Common myeloid progenitor, CD34-positive (primary cell): ENCODE data around the gene HOXB4.

Experiments used
- CTCF ChIA-PET: fragments of 350-600 bp; sonication (Branson Sonifier 250); formaldehyde crosslinking; loops from one replicate; lab custom pipeline; 2021; ENCODE audit warnings: antibody characterized with exemption; lab: Charles Lee
- POLR2A ChIA-PET: fragments of 350-600 bp; sonication (Branson Sonifier 250); formaldehyde crosslinking; loops from one replicate; lab custom pipeline; 2021; ENCODE audit warnings: antibody characterized with exemption; lab: Charles Lee
- DNase-seq, 3 donors: peaks; one replicate each; pipeline versions ENCODE4 v3.0.0 to v3.0.0-alpha.2; 2013
- H3K27ac ChIP-seq, 2 experiments: 1 replicate in 1 of 2; 2 replicates in 1 of 2; pipeline ENCODE4 v1.7.0; 2013; ENCODE audit warnings: inconsistent platforms in 2 of 2, low read length in 2 of 2, mild to moderate bottlenecking in 2 of 2, low read depth in 1 of 2, moderate library complexity in 1 of 2; ENCODE audit not compliant: severe bottlenecking in 2 of 2, insufficient read depth in 1 of 2, poor library complexity in 1 of 2
- H3K27me3 ChIP-seq, 5 experiments: replicated peaks in 2 of 5; 1 replicate in 3 of 5; 2 replicates in 2 of 5; pipeline versions ENCODE4 v1.6.1 to v1.7.0; 2013; ENCODE audit warnings: low read length in 4 of 5, mild to moderate bottlenecking in 2 of 5, moderate library complexity in 2 of 5, inconsistent platforms in 1 of 5; ENCODE audit not compliant: insufficient read depth in 5 of 5, control insufficient read depth in 4 of 5
- H3K36me3 ChIP-seq, 4 experiments: 1 replicate in 2 of 4; 2 replicates in 2 of 4; pipeline versions ENCODE4 v1.6.1 to v1.7.0; 2013; ENCODE audit warnings: low read length in 3 of 4, control low read depth in 1 of 4, mild to moderate bottlenecking in 1 of 4; ENCODE audit not compliant: control insufficient read depth in 4 of 4, insufficient read depth in 4 of 4
- H3K4me1 ChIP-seq, 4 experiments: 1 replicate in 3 of 4; 2 replicates in 1 of 4; pipeline versions ENCODE4 v1.6.1 to v1.7.1; 2013; ENCODE audit warnings: low read length in 3 of 4, mild to moderate bottlenecking in 3 of 4, control low read depth in 1 of 4, inconsistent platforms in 1 of 4, moderate library complexity in 1 of 4; ENCODE audit not compliant: control insufficient read depth in 4 of 4, insufficient read depth in 4 of 4; ENCODE audit errors: control extremely low read depth in 1 of 4
- H3K4me3 ChIP-seq, 7 experiments: 1 replicate in 4 of 7; 2 replicates in 3 of 7; pipeline versions ENCODE4 v1.5.1 to v1.7.0; 2013; ENCODE audit warnings: mild to moderate bottlenecking in 7 of 7, low read length in 6 of 7, moderate library complexity in 6 of 7, inconsistent platforms in 2 of 7, low read depth in 2 of 7, control low read depth in 1 of 7; ENCODE audit not compliant: insufficient read depth in 4 of 7, control insufficient read depth in 1 of 7; ENCODE audit errors: extremely low read depth in 1 of 7
- H3K9me3 ChIP-seq, 5 experiments: 1 replicate in 4 of 5; 2 replicates in 1 of 5; pipeline versions ENCODE4 v1.6.1 to v1.7.1; 2013; ENCODE audit warnings: low read length in 4 of 5, mild to moderate bottlenecking in 2 of 5, inconsistent platforms in 1 of 5, low read depth in 1 of 5, moderate library complexity in 1 of 5; ENCODE audit not compliant: control insufficient read depth in 4 of 5, insufficient read depth in 2 of 5; ENCODE audit errors: control extremely low read depth in 1 of 5
- WGBS: methylation state at CpG from one replicate; pipeline ENCODE4 v1.1.5; 2013; ENCODE audit not compliant: insufficient coverage; 5-methylcytosine and 5-hydroxymethylcytosine counted together

The HOXB4 gene

DNA sequence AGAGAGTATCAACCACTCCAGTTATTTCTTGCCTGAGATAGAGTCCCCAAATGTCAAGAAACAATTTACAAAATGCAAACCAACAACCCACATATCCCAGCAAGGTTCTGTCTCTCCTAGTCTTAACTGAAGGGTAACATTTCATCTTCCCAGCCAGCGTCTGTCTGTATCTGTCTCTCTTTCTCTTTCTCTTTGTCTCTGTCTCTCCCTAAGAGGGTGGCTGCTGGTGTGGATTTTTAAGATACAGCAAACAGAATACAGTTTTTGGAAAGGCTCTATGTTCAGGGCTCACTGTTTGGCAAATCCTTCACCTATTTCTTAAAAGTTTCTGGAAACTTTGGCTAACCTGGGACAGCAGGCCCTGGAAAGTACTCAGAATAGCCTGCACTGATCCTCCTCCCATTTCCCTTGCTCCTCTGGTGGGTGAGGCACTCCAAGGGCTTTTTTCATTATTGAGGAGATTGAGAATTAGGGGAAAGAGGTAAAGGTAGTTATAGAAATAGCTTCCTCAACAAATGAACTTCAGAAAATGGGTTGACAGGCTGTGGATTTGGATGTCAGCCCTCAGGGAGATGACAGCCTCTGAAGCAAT lies 6.2 kb downstream of the HOXB4 start:
- POLR2A ChIA-PET = no interaction called here

DNA sequence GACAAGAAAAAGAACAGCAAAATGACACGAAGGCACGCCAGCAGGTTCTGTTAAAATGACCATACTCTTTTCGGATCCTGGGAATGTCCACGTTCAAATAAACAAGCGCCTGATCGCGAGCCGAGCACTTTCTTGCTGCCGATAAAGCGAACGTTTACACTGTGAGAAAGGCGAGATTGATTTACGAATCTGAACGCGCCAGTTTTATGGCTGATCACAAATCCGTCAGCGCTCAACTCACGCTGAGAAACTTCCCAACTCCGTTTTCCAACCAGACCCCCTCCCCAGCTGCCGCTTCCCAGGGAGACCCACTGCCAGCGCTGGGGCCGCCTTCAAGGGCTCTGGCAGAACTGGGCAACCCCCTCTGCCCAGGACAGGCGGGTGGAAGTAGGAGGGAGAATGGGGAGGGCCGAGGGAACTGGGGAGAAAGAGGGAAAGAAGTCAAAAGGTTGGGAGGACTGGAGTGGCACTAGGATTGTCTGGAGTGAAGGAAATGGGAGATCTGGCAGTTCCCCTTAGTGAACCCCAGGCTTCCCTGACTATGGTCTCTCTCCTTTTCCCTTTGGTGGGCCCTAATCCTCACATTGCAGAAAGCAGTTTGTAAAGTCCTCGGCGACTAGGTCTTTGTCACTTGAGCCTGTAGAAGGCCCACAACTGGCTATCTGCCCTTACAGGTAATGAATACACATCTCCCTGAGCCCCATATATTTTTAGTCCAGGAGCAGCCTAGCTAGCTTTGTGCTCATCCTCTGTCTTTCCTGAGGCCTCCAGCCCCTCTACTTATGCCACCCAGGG lies 6.9 kb downstream of the HOXB4 start:
- H3K4me3 ChIP-seq = peak overlapping the region in 3 of 7 experiments; percentile 19 to 47 (median 28)
- no peaks in the 10 kb centered on the region for H3K27me3 ChIP-seq
- peaks cover 0 to 100% (median 64%) of the 10 kb centered on the region in 4 experiments for H3K4me1 ChIP-seq
- WGBS = 37% methylated on average over 21 of the region's 26 CpGs
- H3K36me3 ChIP-seq = peaks cover 0 to 40% (median 17%) of the 10 kb centered on the region in 4 experiments
- no peaks in the 10 kb centered on the region for H3K9me3 ChIP-seq
- H3K27ac ChIP-seq = no peak overlapping the region
- POLR2A ChIA-PET = no interaction called here
- DNase-seq = no peak
- CTCF ChIA-PET = interaction anchor here (1.0 to 1.5 kb wide), 2 partner anchors 9 to 22 kb away, joined by 3 to 9 read pairs; no protein-coding TSS in a partner anchor

More for the DNA sequence above, 6.2 kb downstream of the HOXB4 start:
- Histone ChIP-seq H3K9me3 (no peaks in the 10 kb centered on the region), H3K4me1 (peaks cover 0 to 99% (median 64%) of the 10 kb centered on the region in 4 experiments), H3K36me3 (peaks cover 0 to 36% (median 16%) of the 10 kb centered on the region in 4 experiments), H3K4me3 (no peak overlapping the region), H3K27me3 (no peaks in the 10 kb centered on the region), H3K27ac (no peak overlapping the region)
- WGBS = 86% methylated on average over 1 of the region's 1 CpG
- DNase-seq = no peak
- CTCF ChIA-PET = no interaction called here

DNA sequence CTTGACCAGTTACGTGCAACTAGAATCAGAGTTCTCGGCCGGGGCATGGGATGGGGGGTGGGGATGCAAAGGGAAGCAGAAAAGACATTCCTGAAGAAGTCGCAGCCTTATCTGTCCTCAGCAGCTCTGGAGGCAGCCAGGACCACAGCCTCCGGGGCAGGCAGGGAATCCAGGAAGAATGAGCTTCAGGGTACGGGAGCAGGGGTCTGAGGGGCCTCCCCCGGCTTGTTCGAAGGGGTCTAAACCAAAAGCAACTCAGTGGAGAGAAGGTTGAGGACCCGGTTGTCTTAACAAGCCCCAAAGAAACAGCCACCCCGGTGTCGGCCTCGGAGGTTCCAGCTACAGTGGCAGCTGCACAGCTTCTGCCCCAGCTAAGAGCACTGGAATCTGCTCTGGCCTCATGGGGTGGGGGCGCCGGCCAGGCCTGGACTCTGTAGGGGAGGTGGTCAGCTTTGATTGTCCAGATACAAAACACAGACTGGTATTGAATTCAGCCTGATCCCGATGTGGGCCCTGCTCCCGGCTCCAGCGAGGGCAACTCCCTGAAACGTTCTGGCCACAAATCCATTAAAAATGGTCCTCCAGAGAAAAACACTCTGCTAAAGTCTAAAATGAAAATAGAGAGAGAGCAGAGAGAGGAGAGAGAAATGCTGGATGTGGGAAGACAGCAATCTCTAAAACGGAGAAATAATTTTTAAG lies 7.7 kb downstream of the HOXB4 start:
- H3K27me3 ChIP-seq = no peaks in the 10 kb centered on the region
- no peak overlapping the region for H3K27ac ChIP-seq
- 32% methylated on average over 9 of the region's 19 CpGs for WGBS
- ChIA-PET CTCF (interaction anchor here (0.9 to 1.5 kb wide), 3 partner anchors 9 to 24 kb away, joined by 3 to 9 read pairs (median 3); no protein-coding TSS in a partner anchor), POLR2A (interaction anchor here (0.5 to 0.7 kb wide), 2 partner anchors 10 to 224 kb away, joined by 3 read pairs; no protein-coding TSS in a partner anchor)
- H3K9me3 ChIP-seq = no peaks in the 10 kb centered on the region
- peak overlapping the region in 3 of 7 experiments; percentile 19 to 47 (median 28) for H3K4me3 ChIP-seq
- DNase-seq = no peak
- H3K4me1 ChIP-seq = peaks cover 0 to 100% (median 60%) of the 10 kb centered on the region in 4 experiments
- peaks cover 0 to 41% (median 20%) of the 10 kb centered on the region in 4 experiments for H3K36me3 ChIP-seq

DNA sequence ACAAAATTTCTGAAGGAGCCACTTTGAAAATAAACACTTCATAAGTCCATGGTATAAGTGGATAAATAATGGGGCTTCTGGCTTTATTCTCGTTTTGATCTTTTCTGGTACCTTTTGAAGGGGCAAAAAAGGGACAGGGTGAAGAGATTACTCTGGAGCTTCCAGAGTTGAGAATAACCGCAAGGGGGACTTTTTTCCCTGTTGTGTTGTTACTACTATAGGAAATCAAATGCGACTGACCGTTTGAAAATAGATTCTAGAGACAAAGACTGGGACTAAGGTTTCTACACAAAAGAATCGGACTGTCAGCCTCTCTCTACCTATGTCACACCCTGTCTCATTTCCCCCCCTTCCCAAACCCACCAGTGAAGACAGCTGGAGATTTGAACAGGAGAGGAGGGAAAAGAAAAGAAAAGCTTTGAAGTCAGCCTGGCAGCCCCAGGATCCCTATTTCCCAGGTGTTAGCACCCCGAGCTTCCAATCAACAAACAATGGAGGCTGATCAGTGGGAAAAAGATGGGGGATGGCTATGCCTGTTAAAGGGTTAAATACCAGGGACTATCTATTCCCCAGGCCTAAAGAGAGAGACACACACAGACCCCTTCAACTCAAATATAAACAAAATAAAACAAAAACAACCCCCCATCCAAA lies 8.4 kb downstream of the HOXB4 start:
- ChIA-PET POLR2A (interaction anchor here (0.5 to 0.7 kb wide), 2 partner anchors 11 to 223 kb away, joined by 3 read pairs; no protein-coding TSS in a partner anchor), CTCF (interaction anchor here (0.9 to 1.6 kb wide), 4 partner anchors 8 to 23 kb away, joined by 3 to 9 read pairs (median 4); no protein-coding TSS in a partner anchor)
- peak overlapping the region in 1 of 7 experiments; percentile 1 for H3K4me3 ChIP-seq
- no peak for DNase-seq
- no peak overlapping the region for H3K27ac ChIP-seq
- peaks cover 0 to 47% (median 19%) of the 10 kb centered on the region in 4 experiments for H3K36me3 ChIP-seq
- no peaks in the 10 kb centered on the region for H3K27me3 ChIP-seq
- no peaks in the 10 kb centered on the region for H3K9me3 ChIP-seq
- 61% methylated on average over 2 of the region's 6 CpGs for WGBS
- H3K4me1 ChIP-seq = peaks cover 0 to 100% (median 63%) of the 10 kb centered on the region in 4 experiments

DNA sequence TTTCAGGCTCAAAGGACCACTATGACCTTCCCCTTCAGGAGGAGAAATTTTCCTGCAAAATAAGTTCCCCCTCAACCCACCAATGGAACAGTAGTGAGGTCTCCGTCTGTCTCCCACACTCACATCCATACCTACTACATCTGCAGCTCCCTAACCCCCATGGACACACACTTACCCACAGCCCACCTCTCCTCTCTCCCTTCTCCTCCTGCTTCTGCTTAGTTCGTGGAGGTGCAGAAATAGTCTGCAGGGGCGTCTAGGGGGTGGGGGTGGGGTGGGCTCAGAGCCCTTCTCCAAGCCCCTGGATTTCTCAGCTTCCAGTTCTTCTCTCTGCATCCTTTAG lies 8.9 kb downstream of the HOXB4 start:
- H3K9me3 ChIP-seq = no peaks in the 10 kb centered on the region
- H3K27me3 ChIP-seq = no peaks in the 10 kb centered on the region
- DNase-seq = no peak
- peak overlapping the region in 4 of 7 experiments; percentile 12 to 65 (median 42) for H3K4me3 ChIP-seq
- H3K4me1 ChIP-seq = peaks cover 0 to 99% (median 63%) of the 10 kb centered on the region in 4 experiments
- CTCF ChIA-PET = interaction anchor here (1.6 kb wide), 1 partner anchor 24 kb away, joined by 6 read pairs; no protein-coding TSS in a partner anchor
- POLR2A ChIA-PET = no interaction called here
- H3K36me3 ChIP-seq = peaks cover 0 to 52% (median 18%) of the 10 kb centered on the region in 4 experiments
- no CpG with 5 or more reads among the region's 3 CpGs for WGBS
- no peak overlapping the region for H3K27ac ChIP-seq

DNA sequence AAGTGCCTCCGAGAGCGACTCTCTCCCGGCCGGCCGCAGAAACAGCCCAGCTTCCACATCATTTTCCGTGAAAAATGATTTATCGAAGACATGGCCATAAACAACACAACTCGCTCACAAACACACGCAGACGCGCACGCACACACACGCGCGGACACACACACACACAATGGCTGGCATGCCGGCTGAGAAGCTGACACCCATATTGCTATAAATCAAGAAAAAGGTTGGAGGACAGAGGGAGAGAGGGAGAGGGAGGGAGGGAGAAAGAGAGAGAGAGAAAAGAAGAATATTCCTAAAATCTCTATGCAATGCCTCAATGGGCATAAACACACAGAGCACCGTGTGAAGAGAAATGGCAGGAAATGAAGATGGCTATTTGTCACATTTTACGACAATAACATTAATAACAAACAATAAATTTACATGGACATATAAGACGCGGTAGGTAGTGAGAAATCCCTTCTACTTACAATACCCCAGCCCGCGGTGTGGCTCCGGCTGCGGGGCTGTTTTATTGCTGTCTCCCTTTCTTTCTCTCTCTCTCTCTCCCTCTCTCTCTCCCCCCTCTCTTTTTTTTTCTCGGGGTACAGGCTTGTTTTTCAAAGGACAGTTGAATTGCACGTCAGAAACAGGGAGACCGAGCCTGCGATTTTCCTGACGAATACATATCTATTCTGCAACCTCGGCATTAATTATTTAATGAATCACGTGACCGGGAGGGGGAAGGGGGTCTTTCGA lies 9.5 kb downstream of the HOXB4 start:
- H3K27ac ChIP-seq = no peak overlapping the region
- 9% methylated on average over 8 of the region's 33 CpGs for WGBS
- POLR2A ChIA-PET = no interaction called here
- peak in 1 of 3 donors; percentile 63 for DNase-seq
- peaks cover 0 to 98% (median 64%) of the 10 kb centered on the region in 4 experiments for H3K4me1 ChIP-seq
- H3K9me3 ChIP-seq = no peaks in the 10 kb centered on the region
- CTCF ChIA-PET = interaction anchor here (0.6 to 2.2 kb wide), 6 partner anchors 9 to 68 kb away, joined by 3 to 7 read pairs (median 5); partner anchors contain the start of gene HOXB4
- no peaks in the 10 kb centered on the region for H3K27me3 ChIP-seq
- peak overlapping the region in 5 of 7 experiments; percentile 17 to 65 (median 55) for H3K4me3 ChIP-seq
- peaks cover 0 to 52% (median 18%) of the 10 kb centered on the region in 4 experiments for H3K36me3 ChIP-seq
